Measurements from ENCODE around the gene MSI1. TPM values are rescaled to one million over a fixed set of nuclear protein-coding genes. Genes with fewer than 3 reads are reported as not detected.
A peak's percentile ranks its signal among the peaks of the same experiment; 100 is the strongest.

The MSI1 gene
- total RNA-seq, 1 experiment from 2014 or later: 0.92 TPM

DNA sequence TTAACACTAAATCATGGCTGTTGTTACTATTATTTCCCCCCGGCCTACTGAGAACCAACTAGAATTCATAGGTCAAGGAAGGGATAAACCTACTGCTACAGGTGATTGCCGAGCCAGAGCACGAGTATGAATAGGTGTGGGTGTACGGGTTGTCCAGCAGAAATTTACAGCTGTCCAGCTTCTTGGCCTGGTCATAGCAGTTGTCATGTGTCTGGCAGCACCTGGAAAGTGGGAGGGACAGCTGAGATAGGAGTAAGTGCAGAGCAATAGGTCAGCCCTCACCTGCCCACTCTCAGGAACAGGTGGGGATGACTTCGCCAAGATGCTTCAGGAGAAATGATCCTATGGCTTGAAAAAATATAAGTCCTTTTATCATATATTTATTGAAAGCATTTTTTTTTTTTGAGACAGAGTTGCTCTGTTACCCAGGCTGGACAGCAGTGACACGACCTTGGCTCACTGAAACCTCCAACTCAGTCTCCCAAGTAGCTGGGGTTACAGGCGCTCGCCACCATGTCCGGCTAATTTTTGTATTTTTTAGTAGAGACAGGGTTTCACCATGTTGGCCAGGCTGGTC, 44.0 kb downstream of the MSI1 start:
- no peak for DNase-seq (ENCODE audit: low read depth)

- DNase-seq (ENCODE audit: low read depth): no peak
Observed at GRCh38 chr12:120323772-120324171, 45.2 kb downstream of the MSI1 start.

GRCh38 chr12:120321382-120322202, 47.4 kb downstream of the MSI1 start:
- no peak for DNase-seq (ENCODE audit: low read depth)

GRCh38 chr12:120317224-120318105, 51.5 kb downstream of the MSI1 start:
- DNase-seq (ENCODE audit: low read depth): peak; percentile 100

DNA sequence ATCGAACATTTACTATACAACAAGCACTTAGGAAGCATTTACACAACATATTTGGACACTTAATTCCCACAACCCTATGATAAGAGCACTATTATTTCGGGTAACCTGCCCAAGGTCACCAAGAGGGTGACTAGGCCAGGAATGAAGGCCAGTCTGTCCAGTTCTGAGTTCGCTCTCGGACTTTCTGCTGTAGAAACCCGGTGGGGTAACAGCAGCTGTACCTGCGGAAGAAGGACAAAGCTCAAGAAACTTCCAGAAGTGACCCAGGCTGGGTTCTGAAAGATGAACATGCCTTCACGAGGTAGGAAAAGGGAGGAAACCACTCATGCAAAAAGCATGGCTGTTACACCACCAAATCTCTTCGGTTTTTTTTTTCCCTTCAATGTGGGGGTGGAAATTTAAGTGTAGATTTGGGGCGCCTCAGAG, 52.2 kb downstream of the MSI1 start:
- DNase-seq (ENCODE audit: low read depth): peak; percentile 14

- DNase-seq (ENCODE audit: low read depth): peak; percentile 35
Observed at GRCh38 chr12:120314220-120314619, 54.7 kb downstream of the MSI1 start.

GRCh38 chr12:120301962-120302815, 66.8 kb downstream of the MSI1 start, which contains the start of gene SIRT4:
TSS of gene SIRT4 (plus strand) at chr12:120302321. CDS start at chr12:120303562, 1,241 bp downstream.
- peak; percentile 94 for DNase-seq (ENCODE audit: low read depth)

DNA sequence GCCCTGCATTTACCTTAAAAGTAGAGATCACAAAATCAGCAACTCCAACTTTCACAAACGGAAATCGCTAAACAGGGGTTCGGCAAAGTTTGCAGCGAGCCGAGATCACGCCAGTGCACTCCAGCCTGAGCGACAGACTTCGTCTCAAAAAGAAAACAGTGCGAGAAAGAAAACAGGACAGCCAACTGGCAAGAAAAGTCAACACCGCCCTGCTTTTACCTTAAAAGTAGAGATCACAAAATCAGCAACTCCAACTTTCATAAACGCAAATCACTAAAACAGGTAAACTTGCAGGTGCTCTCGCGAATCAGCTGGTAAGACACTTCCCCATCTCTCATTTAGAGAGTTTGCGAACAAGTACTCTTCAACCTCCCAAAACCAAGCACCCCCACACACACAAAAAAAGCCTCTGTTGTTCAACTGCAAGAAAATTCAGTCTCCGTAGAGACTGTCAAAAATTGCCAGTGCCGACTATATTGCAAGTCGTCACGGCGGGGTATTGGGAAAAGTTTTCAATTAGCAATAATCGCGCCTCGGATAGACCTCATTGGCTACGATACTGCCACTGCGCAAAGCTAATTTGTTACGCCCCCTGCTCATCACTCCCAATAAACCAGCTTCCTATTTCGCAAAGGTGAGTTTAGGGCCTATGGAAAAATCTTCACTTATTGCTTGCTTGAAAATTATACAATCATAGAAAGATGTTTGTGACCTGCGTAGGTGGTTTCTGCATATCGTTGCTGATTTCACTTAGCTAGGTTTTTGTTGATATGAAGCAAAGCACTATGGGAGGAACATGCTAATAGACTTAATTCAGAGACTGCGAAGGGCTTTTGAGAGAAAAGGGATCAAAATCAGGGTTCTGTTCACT, 76.1 kb downstream of the MSI1 start, which contains the start of gene RNU4-1:
TSS of gene RNU4-1 (minus strand) at position 577 of the 871 bp plus-strand sequence.
- peak; percentile 99 for DNase-seq (ENCODE audit: low read depth)

GRCh38 chr12:120292411-120292660, 76.6 kb downstream of the MSI1 start:
- DNase-seq (ENCODE audit: low read depth): no peak

Small RNA genes within 50 kb of the gene (small RNA-seq; reads per million reads assigned to genes)
- gene RNU4-1: 4,203 reads per million, percentile 99 among the genes with 10 or more reads in this experiment
- 887 reads per million, percentile 98 among the genes with 10 or more reads in this experiment for gene RNU4-2
- not detected for gene RNU6-1088P

Other genes with a start within 250 kb of the MSI1 start
- 107 and 112 TPM in 2 replicates for gene GCN1, start 174.4 kb downstream of the MSI1 start, total RNA-seq (2014; rRNA removed; shearing (Covaris generic))
- 4,836 and 5,375 TPM in 2 replicates for gene RPLP0, start 168.1 kb downstream of the MSI1 start, total RNA-seq (2014; rRNA removed; shearing (Covaris generic))
- gene PXN, start 103.4 kb downstream of the MSI1 start, total RNA-seq (2014; rRNA removed; shearing (Covaris generic)): 162 and 238 TPM in 2 replicates
- not detected in 2 replicates for gene RNU4-2, start 77.3 kb downstream of the MSI1 start, total RNA-seq (2014; rRNA removed; shearing (Covaris generic))
- gene RNU4-1, start 75.9 kb downstream of the MSI1 start, total RNA-seq (2014; rRNA removed; shearing (Covaris generic)): not detected in 2 replicates
- gene SIRT4, start 66.8 kb downstream of the MSI1 start, total RNA-seq (2014; rRNA removed; shearing (Covaris generic)): 0.40 and 1.6 TPM in 2 replicates
- not detected in 2 replicates for gene PLA2G1B, start 41.4 kb downstream of the MSI1 start, total RNA-seq (2014; rRNA removed; shearing (Covaris generic))
- gene COX6A1, start 68.9 kb upstream of the MSI1 start, total RNA-seq (2014; rRNA removed; shearing (Covaris generic)): 740 and 780 TPM in 2 replicates
- 44.0 and 48.3 TPM in 2 replicates for gene TRIAP1, start 77.2 kb upstream of the MSI1 start, total RNA-seq (2014; rRNA removed; shearing (Covaris generic))
- 20.9 and 23.5 TPM in 2 replicates for gene GATC, start 77.3 kb upstream of the MSI1 start, total RNA-seq (2014; rRNA removed; shearing (Covaris generic))
- gene SRSF9, start 100.6 kb upstream of the MSI1 start, total RNA-seq (2014; rRNA removed; shearing (Covaris generic)): 251 and 280 TPM in 2 replicates
- 510 and 696 TPM in 2 replicates for gene DYNLL1, start 126.9 kb upstream of the MSI1 start, total RNA-seq (2014; rRNA removed; shearing (Covaris generic))
- gene COQ5, start 160.0 kb upstream of the MSI1 start, total RNA-seq (2014; rRNA removed; shearing (Covaris generic)): 50.4 and 52.0 TPM in 2 replicates
- 35.1 and 43.3 TPM in 2 replicates for gene RNF10, start 165.2 kb upstream of the MSI1 start, total RNA-seq (2014; rRNA removed; shearing (Covaris generic))
- gene POP5, start 212.2 kb upstream of the MSI1 start, total RNA-seq (2014; rRNA removed; shearing (Covaris generic)): 58.9 and 60.4 TPM in 2 replicates

Data from HT1080 (cell line).